GM21576 (cell line): ENCODE measurements around the gene TULP4.
"Not testable (repeated sequence)": the region's sequence is repeated elsewhere in the genome, so short reads cannot be mapped to it uniquely, and the experiment has no call there.

Experiments
- ATAC-seq: cut with Tn5 transposase; IDR thresholded peaks from one replicate; pipeline ENCODE4 v1.9.1; 2021; ENCODE audit warnings: mild to moderate bottlenecking, moderate library complexity; ENCODE audit not compliant: unreplicated experiment

TULP4 gene

DNA sequence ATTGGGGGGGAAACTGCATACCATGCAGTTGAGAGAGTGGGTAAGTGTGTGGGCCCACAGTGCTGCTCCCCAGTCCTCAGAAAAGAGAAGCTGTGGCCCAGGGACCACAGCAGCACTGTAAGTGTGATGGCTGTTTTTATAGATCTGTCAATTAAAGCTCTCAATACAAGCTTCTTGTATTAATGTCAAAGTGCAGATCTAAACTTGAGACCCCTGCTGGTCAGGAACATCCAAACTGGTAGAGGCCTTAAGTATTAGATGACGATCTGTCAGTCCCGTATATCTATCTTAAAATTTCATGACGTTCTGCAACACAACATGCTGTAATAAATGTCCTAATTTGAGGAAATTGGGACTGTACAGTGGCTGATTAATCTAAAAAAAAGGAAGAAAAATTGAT is 74.8 kb downstream of the TULP4 start:
- ATAC-seq = no peak

DNA sequence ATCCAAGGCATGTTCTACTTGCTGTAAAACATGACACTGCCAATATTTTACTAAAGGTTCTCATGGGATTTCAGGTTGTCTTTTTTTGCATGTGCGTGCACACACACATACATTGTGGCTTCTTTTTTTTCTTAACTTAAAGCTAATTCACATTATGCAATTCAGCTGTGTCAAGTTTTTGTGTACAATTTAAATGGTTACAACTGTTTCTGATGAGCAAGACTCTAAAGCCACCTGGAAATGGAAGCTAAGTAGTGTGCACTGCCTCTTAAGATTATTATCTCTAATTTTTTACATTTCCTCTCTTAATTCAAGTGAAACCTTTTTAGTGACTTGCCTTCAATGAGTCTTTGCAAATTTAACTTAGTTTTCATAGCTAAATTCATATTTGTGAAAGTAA is 75.3 kb downstream of the TULP4 start:
- ATAC-seq = no peak

DNA sequence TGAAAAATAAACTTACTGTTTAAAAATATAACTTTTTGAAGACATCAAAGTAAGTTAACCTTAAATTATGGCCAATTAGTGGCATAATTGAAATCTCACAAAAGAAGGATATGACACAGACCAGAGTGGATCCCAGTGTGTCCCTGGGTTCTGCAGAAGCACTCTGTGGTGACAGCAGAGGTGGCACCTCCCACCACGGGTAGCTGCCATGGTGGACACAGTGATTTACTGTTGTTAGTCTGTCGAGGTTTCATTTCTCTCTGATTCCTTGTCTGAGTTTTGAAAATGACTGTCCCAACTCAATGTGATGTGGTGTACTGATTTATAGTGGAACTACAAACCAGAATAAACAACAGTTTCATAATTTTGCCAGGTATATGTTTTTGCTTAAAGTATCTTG is 76.5 kb downstream of the TULP4 start:
- no peak for ATAC-seq

DNA sequence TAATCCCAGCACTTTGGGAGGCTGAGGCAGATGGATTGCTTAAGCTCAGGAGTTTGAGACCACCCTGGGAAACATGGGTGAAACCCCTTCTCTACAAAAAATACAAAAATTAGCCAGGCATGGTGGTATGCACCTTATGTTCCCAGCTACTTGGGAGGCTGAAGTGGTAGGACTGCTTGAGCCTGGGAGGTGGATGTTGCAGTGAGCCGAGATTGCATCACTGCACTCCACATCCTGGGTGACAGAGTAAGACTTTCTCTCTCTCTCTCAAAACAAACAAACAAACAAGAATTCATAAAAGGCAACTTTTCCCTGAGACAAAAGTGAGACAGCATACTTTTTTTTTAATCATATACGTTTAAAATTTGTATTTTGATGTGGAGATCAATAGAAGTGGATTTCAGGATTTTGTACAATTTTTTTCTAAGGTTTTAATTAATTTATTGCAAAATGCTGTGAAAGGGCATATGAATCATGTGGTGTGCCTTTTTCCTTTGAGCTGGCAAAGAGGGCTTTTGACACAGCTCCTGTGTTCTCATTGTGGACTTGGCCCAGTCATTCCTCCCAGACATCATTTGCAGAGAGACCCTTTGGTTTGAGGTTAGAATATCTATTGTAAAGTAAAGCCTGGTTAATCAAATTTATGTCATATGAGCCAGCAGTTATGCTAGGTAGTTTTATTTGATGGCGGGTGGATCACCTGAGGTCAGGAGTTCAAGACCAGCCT is 77.1 kb downstream of the TULP4 start:
- ATAC-seq = no peak

DNA sequence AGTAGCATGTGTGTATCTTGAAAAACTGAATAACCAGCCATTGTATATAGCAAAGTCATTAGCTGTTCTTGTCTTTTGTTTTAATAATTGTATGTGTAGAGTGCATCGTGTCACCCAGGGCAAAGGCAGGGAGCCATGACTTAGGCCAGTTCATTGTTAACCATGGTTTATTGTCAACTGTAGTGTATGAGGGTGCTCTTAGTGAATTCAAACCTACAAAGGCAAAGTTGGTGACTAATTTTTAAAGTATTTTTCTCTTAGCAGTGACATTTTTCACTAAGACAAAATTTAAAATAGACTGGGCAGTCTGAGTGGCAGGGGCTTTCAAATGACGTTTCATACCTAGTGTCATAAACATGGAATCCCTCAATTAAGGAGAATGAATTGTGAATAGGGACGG is 79.0 kb downstream of the TULP4 start:
- no peak for ATAC-seq

DNA sequence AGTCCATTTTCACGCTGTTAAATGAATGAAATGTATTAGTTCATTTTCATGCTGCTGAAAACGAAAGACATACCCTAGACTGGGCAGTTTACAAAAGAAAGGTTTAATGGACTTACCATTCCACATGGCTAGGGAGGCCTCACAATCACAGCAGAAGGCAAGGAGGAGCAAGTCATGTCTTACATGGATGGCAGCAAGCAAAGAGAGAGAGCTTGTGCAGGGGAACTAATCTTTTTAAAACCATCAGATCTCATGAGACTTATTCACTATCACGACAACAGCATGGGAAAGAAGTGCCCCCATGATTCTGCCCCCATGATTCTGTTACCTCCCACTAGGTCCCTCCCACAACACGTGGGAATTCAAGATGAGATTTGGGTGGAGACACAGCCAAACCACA is 79.7 kb downstream of the TULP4 start:
- not testable (repeated sequence) for ATAC-seq

DNA sequence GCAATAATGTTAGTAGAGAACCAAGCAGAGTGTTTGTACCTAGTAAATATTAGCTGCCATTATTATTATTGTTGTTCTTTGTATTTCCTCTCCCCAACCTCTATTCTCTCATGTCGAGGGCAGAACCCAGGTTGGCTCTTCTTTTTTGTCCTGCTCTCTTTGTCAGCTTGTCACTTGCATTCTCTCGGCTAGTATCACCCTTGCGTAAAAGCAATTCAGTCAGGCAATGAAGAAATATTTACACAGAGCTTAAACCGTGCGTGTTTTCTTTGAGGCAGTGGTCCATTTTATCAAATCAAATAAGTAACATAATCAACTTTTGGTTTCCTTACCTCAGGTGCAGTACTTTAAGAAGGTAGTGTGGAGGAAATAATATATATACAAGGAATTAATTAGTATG is 83.9 kb downstream of the TULP4 start:
- ATAC-seq = no peak

DNA sequence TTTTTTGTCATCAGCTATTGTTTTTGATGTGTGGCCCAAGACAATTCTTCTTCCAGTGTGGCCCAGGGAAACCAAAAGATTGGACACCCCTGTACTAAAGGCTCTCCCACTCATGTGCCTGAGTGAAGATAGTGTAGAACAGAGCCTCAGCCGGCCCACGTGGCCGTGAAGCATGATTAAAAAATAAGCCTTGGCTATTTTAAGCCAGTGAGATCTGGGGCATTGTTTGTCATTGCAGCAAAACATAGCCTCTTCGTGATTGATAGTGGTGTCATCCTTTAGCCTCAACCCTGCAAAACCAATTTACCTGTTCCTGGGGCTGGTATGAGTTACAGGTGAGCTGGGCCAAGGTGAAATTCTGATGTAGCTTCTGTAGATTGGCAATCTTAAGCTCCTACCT is 85.3 kb downstream of the TULP4 start:
- no peak for ATAC-seq

DNA sequence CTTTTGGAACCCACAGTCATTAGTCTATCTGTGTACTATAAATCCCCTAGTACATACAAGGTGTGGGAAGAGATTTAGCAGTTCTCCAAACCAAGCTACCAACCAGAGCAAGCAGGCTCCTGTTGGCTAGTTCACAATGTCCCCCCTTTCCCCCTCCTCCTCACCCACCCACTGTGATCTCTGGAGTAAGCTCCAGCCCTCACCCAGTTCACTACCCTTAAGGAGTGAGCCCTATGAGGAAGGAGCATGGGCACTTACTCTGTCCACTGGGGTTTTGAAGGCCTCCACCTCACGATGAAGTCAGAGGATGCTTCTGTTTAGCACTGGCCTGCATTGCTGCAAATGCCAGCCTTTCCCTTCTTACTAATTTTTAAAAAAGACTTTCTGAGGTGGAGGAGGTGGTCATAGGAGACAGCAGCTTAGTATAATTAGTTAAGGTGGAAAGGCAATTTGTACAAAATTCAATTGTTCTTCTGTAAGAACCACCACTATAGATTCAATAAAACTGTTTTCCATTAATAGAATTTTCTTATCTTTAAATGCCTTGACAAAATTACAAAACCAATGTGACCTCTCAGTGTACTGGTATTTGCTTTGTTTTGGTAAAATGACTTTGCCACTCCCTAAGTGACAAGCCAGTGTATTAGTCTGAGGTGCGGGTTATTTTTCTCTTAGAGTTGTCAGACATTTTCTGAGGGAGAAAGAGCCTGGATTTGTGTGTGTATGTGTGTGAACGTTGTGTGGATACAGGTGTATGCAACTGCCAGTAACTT is 86.2 kb downstream of the TULP4 start:
- no peak for ATAC-seq

DNA sequence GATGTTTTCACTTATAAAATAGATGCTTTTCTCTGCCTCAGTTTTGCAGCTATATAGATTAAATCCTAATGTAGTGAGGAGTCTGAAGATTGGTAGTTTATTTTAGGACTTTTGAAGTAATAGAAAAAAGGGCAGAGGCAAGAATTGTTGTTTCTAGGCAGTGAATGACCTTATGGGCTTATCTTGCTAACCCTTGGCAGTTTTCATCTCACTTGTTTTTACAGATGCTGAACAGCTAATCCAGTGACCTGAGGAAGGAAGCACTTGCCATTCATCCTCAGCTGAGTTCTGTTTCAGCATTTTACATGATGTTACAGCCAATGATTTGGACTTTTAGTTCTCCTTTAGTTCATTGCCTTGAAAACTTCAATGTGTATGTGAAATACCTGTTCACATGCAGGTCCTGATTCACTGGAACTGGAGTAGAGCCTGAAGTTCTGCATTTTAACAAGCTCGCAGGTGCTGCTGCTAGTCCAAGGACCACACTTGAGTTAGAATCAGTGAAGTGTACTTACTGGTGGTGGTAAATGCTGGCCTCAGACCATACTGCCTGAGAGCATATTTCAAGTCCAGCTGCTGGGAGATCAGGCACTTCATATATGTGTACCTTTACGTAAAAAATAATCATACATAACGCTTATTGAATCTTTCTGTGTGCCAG is 86.9 kb downstream of the TULP4 start:
- ATAC-seq = no peak

DNA sequence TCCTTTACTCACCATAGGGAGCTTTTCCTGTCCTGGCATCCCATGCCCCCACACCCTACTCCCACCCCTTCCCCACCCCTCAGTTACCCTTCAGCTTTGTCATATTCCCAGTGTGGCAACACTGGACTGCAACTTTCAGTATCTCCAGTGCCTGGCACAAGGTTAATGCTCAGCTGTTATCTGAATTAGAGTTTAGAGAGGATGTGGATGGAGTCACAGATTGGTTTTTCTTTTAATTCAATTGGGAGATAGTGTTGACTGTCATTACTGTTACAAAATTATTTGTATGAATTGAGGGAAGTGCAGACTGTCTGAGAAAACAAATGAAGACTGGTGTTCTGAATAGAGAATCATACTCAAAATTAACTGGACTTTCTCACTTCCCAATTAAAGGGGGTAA is 89.9 kb downstream of the TULP4 start:
- ATAC-seq = no peak

DNA sequence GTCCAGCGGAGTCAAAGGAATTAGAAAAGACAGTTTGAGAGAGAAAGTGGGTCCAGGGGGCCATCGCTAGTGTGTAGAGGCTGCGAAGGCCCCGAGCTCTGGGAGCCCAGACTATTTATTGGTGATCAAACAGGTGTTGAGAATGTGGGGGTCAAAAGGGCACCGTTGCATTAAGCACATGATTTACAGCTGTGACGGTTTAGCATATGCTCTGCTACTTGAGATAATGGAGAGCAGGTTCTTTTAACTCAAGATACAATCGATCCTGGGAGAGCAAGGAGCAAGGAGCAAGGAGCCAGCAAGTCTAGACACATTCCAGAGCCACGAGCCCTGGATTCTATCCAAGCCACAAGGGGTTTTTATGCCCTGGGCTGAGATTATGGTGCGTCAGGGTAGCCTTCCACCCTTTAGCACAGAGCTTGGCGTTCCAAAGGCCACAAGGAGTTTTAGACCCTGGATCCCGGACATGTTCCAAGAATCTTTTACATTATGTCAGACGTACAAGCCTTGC is 93.1 kb downstream of the TULP4 start:
- not testable (repeated sequence) for ATAC-seq

DNA sequence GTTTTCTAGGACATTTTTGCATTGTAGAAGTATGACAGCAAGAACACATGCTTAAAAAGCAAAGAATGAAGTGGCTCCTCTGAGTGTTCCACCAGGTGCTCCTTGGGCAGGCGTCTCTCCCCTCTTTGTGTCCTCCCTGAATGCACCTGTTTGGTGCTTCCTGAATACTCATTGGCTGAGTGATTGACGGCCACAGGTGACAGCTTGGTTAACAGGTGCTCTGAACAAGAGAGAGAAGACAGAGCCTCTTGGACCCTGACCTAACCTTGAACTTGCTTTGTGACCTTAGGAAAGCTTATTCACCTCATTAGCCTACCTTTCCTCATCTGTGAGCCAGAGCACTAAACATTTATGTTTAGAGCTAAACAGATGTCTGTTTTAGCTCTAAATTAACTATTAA is 93.7 kb downstream of the TULP4 start:
- ATAC-seq = no peak

DNA sequence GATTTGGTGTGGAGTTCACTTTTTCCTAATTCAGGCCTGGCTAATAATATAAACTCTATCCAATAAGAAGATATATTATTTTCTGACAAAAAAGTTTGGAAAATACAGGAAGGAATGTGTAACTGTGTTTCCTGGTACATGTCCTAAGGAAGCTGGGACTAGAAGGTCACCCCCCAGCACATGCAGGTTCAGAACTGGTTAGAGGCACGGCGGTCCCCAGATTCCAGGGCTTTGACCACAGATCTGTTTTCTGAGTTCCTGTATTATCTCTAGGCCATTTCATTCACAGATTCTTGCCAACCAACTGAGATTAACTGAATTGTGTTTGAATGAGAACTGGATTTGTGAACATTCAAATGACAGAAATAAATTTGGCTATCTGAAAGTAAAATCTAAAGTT is 94.5 kb downstream of the TULP4 start:
- no peak for ATAC-seq

DNA sequence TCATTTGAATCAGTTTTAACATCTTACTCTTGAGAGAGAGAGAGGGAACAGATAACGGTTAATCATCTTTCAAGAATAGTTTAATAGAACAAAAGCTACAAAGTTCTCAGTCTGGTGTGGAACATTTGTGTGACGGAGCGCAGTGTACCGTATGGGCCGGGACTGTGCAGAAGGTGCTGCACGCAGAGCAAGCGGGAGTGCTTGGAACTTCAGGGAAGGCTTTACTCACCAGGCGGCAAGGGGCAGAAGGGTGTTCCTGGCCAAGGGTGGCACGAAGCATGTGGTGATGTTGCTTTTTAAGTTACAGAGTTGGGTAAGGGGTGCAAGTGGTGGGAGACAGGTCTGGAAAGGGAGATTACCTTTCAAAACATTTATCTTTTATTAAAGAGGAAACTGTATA is 95.7 kb downstream of the TULP4 start:
- ATAC-seq = no peak

DNA sequence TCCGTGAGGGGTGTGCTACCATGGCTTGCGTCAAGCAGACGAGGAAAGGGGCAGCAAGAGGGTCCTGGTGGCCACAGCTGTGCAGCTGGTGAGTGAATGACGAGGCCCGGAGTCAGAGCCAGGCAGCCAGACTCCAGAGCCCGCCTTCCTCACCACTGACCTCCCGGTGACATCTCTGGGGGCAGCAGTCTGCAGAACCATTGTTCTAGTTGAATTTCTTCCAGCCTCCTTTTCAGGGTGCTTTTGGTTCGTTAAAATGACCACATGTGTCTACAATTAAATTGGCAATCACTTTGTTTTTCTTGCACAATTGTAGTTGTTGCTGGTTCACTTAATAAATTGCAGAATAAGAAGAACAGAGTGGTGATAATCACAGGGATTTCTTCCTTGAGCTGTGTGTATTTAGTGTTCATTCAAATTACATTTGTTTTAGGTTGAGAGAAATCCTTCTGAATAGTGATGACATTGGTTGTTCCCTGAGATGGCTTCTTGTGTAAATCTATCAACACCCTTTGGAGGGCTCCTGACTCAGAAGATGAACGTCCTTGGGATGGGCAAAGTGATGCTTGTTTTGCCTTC is 96.4 kb downstream of the TULP4 start:
- ATAC-seq = no peak

DNA sequence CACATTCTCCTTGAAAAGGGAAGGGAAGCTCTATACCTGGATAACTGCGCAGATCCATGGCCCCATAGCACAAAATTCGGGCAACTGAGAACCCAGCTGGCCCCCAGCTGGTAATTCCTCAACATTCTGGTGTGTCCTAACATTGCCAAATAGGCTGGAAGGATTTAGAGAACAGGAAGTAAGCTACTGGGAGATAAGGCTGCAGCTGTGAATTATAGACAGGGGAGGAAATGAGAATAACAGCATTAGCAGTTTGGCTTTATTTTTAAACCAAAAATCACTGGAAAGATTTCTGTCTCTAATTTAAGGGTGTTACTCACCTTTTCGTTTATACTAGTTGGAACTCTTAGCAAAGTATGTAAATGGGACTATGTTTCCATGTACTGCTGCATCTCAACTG is 97.2 kb downstream of the TULP4 start:
- no peak for ATAC-seq

DNA sequence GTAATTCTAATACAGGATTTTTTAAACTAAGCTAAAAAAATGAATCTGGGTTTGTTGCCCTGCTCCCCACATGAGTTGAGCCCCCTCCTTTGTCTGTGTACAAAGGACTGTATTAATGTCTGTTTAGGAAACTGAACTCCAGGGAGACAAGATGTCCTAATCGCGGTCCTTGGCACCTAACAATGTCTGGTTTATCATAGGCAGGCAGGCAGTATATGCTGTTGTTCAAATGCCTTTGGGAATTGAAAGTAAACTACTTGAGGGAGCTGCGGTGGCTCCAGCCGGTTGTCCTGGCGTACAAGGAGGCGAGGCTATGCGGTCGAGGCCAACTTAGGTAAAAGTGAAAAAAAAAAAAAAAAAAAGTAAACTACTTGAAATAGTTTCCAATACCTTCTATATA is 98.5 kb downstream of the TULP4 start:
- no peak for ATAC-seq

DNA sequence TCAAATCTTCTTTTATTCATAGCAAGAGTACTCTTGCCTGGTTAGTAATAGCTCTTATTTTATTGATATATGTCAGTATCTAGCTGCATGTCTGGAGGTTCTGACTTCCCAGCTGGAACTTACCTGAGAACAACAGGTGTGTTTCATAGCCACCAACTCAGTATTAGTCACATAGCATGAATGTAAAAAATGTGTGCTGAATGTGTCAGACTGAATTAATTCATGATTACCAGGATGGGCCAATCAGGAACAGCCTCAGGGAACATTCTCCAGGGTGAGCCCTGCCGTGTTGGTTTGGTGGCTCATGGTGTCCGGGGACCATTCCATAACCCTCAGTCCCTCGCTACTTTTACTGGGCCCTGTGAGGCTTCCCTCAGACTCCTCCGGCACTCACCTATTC is 99.7 kb downstream of the TULP4 start:
- no peak for ATAC-seq

DNA sequence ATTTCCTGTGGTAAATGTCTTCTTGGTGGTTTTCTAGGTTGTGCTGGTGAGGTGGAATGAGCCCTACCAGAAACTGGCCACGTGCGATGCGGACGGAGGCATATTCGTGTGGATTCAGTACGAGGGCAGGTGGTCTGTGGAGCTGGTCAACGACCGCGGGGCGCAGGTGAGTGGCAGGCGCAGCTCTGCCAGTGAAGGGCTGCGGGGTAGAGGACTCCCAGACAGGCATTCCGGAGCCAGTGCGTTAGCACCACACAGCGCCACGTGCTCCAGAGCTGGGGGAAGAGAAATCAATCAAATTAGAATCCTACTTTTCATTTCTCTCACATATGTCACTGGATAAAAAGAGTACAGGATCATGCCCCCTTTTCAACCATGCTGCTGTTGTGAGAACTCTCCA is 100.8 kb downstream of the TULP4 start:
- no peak for ATAC-seq

DNA sequence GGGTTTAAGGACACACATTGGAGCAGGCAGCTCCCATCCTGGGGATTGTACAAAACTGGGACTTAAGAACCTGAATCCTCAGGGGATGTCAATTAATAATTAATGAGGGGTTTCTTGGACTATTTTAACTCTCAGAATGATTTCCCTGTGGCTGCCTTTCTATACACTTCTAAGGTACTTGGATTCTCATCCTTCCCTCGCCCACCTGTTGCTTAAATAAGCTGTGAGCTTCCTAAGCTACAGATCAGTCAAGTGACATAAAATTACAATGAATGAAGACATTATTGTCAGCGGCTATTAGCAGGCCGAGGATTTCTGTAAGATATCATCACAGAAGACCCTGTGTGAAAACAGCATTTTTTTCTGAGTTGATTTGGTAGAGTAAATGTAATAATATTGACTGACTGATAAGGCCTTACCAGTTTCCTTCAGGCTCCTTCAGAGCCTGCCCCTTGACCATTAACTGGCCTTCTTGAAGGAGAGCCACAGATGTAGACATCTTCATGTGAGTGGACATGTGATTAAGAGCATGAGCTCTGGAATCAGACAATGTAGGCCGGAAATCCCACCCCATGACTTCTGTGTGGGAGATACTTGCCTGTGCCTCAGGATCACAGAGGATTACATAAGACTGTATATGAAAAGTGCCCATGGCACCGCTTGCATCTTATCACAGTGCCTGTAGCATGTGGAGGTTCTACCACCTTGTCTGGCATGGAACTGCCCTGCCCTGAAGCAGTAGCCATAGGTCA is 101.7 kb downstream of the TULP4 start:
- ATAC-seq = no peak
